HUES64 (cell line): ENCODE measurements around the gene C18orf54.

Experiments used
- H3K27ac ChIP-seq: 2 replicates; pipeline ENCODE4 v1.7.0; 2013; ENCODE audit warnings: low read depth, low read length, inconsistent platforms
- H3K27me3 ChIP-seq: 2 replicates; pipeline ENCODE4 v1.6.1; 2013; ENCODE audit warnings: mild to moderate bottlenecking, low read length; ENCODE audit not compliant: insufficient read depth
- H3K36me3 ChIP-seq: 2 replicates; pipeline ENCODE4 v1.6.1; 2013; ENCODE audit warnings: mild to moderate bottlenecking, low read length; ENCODE audit not compliant: insufficient read depth
- H3K4me1 ChIP-seq: 2 replicates; pipeline ENCODE4 v1.6.1; 2013; ENCODE audit warnings: mild to moderate bottlenecking, low read length, moderate library complexity; ENCODE audit not compliant: insufficient read depth
- H3K4me3 ChIP-seq: 2 replicates; pipeline ENCODE4 v1.5.1; 2013; ENCODE audit warnings: mild to moderate bottlenecking, low read length, moderate library complexity
- H3K9ac ChIP-seq: 2 replicates; pipeline ENCODE4 v1.6.1; 2013; ENCODE audit warnings: mild to moderate bottlenecking, low read depth, low read length
- H3K9me3 ChIP-seq: 2 replicates; pipeline ENCODE4 v1.6.1; 2013; ENCODE audit warnings: low read depth, low read length; ENCODE audit not compliant: insufficient read depth
- WGBS: fragments of 150-250, 120-280 bp; methylation state at CpG from one replicate; pipeline ENCODE4 v1.1.7; 2013; ENCODE audit warnings: missing lambda C conversion rate; 5-methylcytosine and 5-hydroxymethylcytosine counted together

The C18orf54 gene

DNA sequence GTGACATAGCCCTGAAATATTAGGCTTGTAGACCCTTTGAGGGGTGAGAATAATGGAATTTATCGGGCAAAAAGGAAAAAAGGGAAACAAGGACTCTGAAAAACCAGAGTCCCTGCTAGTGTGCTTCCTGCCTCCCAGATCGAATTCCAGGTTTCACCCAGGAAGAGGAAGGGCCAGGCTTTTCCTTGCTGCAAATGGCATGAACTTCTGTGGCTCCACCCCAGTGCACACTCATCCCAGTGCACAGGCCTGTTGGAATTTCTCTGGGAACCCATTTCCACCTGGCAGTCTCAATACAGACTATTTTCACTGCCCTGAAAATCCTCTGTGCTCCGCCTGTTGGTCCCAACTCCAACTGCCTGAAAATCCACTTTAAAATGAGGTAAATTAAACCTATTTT is 29.9 kb downstream of the C18orf54 start:
- no peaks in the 10 kb centered on the region for H3K36me3 ChIP-seq
- H3K9me3 ChIP-seq = peaks cover 4% of the 10 kb centered on the region; the same call in 1 of the 2 replicates
- H3K27me3 ChIP-seq = no peaks in the 10 kb centered on the region
- peaks cover 33% of the 10 kb centered on the region for H3K4me1 ChIP-seq
- H3K27ac ChIP-seq = peak overlapping the region; percentile 83
- no peak overlapping the region for H3K9ac ChIP-seq
- H3K4me3 ChIP-seq = no peak overlapping the region
- 93% methylated on average over 3 of the region's 3 CpGs for WGBS

DNA sequence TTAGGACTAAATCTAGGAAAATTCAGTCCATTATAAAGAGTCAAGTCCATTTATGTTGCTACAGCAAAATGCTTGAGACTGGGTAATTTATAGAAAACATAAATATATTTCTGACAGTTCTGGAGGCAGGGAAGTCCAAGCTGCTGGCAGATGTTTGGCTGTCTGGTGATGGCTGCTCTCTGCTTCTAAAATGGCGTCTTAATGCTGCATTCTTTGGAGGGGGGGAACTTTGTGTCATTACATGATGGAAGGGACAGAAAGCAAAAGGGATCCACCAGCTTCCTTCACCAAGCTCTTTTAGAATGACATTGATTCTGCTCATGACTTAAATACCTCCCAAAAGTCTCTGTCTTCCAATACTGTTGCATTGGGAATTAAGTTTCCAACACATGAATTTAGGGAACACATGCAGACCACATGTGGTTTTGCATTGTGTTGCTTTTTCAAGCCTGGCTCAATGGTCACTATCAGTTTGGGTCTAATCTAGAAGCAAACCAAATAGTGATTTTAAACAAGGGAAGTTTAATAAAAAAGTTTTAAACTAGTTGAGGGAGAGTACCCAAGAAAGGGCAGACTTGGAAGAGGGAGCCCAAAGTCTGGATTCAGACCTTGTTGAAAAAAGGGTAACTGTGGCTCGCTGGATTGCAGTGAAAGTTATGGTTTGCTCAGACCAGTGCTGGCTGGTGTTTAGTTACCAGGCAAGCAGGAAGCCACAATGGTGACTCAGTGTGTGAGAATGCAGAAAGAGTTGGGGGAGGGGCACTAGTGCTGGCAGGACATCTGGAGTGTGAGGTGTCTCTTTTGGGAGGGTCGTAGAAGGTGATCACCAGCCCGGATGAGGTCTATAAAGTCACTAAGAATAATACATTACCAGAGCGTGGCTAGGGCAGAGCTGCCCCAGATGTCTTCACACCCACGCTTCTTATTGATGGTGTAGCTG is 30.8 kb downstream of the C18orf54 start:
- H3K27me3 ChIP-seq = no peaks in the 10 kb centered on the region
- 50% methylated on average over 6 of the region's 6 CpGs for WGBS
- peaks cover 28% of the 10 kb centered on the region for H3K4me1 ChIP-seq
- peak overlapping the region; percentile 62; the same call in 1 of the 2 replicates for H3K9ac ChIP-seq
- H3K4me3 ChIP-seq = peak overlapping the region; percentile 15; the same call in 1 of the 2 replicates
- peak overlapping the region; percentile 83 for H3K27ac ChIP-seq
- H3K36me3 ChIP-seq = no peaks in the 10 kb centered on the region
- H3K9me3 ChIP-seq = peaks cover 4% of the 10 kb centered on the region; the same call in 1 of the 2 replicates

DNA sequence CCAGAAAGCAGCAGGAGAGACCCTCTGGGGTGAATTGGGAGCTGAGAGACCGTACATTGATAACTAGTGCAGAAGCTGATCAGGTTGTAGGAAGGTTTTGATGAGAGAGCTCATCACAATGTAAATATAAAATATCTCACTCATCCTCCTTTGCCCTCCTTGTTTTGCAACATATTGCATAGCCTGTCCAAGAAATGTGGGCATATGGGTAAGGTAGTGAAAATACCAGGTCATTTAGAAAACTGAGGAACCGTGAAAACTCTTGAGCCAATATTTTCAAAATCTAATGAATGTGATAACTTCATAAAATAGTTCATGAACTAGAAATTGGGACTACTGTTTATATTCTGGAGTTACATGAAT is 31.4 kb downstream of the C18orf54 start:
- Histone ChIP-seq H3K9me3 (peaks cover 4% of the 10 kb centered on the region; the same call in 1 of the 2 replicates), H3K36me3 (no peaks in the 10 kb centered on the region), H3K9ac (peak overlapping the region; percentile 25; the same call in 1 of the 2 replicates), H3K4me3 (no peak overlapping the region), H3K27ac (peak overlapping the region; percentile 83; the same call in 1 of the 2 replicates), H3K27me3 (no peaks in the 10 kb centered on the region), H3K4me1 (peaks cover 28% of the 10 kb centered on the region)
- 0% methylated on average over 1 of the region's 2 CpGs for WGBS

DNA sequence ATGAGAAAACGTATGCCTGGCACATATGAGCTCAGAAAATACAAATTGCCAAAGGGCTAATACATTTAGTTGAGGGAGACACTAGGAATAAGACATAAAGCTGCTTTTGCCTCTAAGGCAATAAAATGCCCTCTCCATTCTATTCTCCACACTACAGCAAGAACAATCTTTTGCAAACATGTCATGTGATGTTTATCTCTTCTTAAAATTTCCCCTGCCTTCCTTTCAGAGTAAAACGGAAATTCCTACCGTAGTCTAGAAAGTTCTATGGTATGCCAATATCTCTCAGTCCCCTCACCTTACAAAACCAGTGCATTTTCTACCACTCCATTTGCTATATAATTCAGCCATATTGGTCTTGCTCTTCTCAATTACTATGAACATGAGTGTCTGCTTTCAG is 33.1 kb downstream of the C18orf54 start:
- Histone ChIP-seq H3K9ac (no peak overlapping the region), H3K9me3 (peaks cover 4% of the 10 kb centered on the region; the same call in 1 of the 2 replicates), H3K27ac (no peak overlapping the region), H3K4me3 (no peak overlapping the region), H3K27me3 (no peaks in the 10 kb centered on the region), H3K36me3 (no peaks in the 10 kb centered on the region), H3K4me1 (peaks cover 24% of the 10 kb centered on the region)
- 94% methylated on average over 3 of the region's 3 CpGs for WGBS

DNA sequence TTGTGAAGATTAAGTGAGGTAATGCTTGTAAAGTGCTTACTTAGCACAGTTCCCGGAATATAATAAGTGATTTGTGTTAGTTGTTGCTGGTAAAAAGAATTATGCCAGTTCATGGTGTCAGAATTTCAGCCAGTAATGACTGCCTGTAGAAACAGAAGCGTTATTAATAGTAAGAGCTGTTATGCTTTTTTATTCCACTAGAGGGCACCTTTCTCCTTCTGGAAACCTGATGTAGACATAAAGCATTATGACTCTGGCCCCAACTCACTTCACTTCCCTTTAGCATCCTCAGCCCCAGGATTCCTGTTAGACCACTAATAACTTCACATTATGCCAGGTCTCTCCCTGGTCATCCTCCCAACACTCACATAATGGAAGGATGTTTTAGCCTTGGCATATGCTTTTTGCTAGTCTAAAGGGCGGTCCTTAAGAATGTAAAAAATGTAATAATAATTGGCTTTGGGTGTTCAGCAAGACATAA is 34.9 kb downstream of the C18orf54 start:
- Histone ChIP-seq H3K9me3 (peaks cover 2% of the 10 kb centered on the region; the same call in 1 of the 2 replicates), H3K27me3 (no peaks in the 10 kb centered on the region), H3K4me3 (no peak overlapping the region), H3K4me1 (peaks cover 16% of the 10 kb centered on the region), H3K27ac (no peak overlapping the region), H3K9ac (no peak overlapping the region), H3K36me3 (no peaks in the 10 kb centered on the region)
- WGBS = 35% methylated on average over 3 of the region's 3 CpGs

DNA sequence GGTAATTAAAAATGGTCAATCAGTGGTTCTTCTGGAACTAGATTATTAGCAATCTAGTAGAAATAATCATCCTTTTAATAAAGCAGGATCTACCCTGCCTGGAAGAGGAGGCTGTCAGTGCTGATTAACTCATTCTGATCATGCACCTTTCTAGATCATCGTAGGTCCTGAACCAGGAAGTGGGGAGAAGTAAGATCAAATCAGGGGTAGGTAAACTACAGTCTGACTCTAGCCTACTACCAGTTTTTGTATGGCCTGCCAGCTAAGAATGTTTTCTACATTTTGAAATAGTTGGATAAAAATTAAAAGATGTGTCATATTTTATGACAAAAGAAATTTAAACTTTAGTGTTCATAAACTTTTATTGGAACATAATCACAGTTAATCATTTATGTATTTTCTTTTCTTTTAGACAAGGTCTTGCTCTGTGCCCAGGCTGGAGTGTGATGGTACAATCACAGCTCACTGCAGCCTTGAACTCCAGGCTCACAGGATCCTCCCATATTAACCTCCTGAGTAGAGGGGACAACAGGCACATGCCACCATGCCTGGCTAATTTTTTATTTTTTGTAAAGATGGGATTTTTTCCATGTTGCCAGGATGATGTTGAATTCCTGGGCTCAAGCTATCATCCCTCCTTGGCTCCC is 36.1 kb downstream of the C18orf54 start:
- Histone ChIP-seq H3K9me3 (no peaks in the 10 kb centered on the region), H3K36me3 (no peaks in the 10 kb centered on the region), H3K4me1 (peaks cover 7% of the 10 kb centered on the region; the same call in 1 of the 2 replicates), H3K27ac (no peak overlapping the region), H3K4me3 (no peak overlapping the region), H3K9ac (no peak overlapping the region), H3K27me3 (no peaks in the 10 kb centered on the region)
- whole genome bisulfite sequencing = 94% methylated on average over 1 of the region's 1 CpG

DNA sequence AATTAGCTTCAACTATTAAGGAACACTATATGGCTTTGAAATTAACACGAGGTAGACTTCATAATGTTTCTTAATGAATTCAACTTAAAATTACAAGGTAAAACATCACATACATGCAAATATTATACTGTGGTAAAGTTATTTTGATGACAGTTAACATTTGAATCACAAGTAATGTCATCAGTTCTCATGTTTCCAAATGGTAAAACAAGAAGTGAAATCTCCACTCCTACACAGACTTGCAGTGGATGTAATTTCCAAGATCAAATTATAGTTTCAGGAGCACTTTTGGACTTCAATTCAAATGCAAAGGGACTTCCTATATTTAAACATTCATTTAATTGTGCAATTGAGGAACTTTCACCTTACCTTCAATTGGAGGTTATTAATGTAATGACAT is 39.1 kb downstream of the C18orf54 start:
- Histone ChIP-seq H3K4me1 (no peaks in the 10 kb centered on the region), H3K36me3 (no peaks in the 10 kb centered on the region), H3K9me3 (no peaks in the 10 kb centered on the region), H3K9ac (no peak overlapping the region), H3K27me3 (no peaks in the 10 kb centered on the region), H3K4me3 (no peak overlapping the region), H3K27ac (no peak overlapping the region)
- no CpG with 5 or more reads among the region's 1 CpG for WGBS

DNA sequence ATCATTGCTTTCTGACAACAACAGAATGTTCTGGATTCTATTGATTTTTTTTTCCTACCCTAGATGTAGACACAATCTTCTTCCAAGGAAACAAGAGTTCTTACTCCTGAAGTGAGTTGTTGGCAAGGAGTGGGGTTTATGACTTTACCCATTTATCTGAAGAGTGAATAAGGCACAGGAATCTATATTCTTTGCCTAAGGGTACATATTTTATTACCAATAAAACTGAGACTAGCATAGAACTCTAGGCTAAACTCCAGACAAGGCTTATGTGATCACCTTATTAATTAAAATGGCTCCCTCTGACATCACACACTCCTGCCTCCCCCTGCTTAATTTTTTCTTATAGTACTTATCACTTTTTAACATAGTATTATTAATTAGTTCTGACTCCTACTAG is 47.6 kb downstream of the C18orf54 start:
- Histone ChIP-seq H3K27me3 (no peaks in the 10 kb centered on the region), H3K4me1 (no peaks in the 10 kb centered on the region), H3K9ac (no peak overlapping the region), H3K36me3 (no peaks in the 10 kb centered on the region), H3K9me3 (no peaks in the 10 kb centered on the region), H3K4me3 (no peak overlapping the region), H3K27ac (no peak overlapping the region)

DNA sequence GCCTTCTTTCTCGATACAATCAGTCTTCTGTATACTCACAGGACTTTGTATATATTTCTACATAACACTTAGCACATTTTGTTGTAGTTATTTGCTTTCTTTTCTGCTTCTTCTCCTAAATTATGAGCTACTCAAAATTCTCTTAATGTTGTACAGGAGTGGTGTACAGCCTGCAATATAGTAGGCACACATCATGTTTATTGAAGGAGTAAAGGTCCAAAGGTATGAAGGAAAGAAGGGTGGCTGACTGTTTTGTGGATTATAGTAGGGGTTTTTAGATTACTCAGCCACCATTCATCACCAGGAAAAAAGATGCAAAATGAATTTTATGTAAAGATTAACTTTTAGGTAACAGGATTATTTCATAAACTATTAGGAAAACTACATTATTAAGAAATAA is 54.1 kb downstream of the C18orf54 start:
- Histone ChIP-seq H3K9me3 (no peaks in the 10 kb centered on the region), H3K27ac (no peak overlapping the region), H3K4me1 (peaks cover 7% of the 10 kb centered on the region; the same call in 1 of the 2 replicates), H3K4me3 (no peak overlapping the region), H3K9ac (no peak overlapping the region), H3K36me3 (no peaks in the 10 kb centered on the region), H3K27me3 (no peaks in the 10 kb centered on the region)
- no CpG with 5 or more reads among the region's 1 CpG for WGBS

DNA sequence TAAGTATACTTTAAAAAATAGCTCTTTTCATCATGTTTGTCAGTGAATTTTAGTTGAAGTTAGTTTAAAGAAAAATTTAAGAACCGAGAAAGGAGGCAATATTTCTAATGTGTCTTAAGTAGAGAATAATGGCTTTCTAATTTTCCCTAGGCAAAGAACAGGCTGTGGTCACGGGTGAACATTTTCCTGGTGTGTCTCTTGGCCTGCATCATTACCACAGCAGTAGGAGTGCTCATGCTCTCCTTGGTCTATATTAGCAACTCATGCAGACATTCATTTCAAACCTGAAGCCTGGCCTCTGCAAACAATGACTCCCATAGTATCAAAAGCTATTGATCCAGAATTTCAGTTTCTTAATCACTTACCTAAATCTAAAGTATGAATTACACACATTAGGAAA is 57.4 kb downstream of the C18orf54 start:
- Histone ChIP-seq H3K9me3 (no peaks in the 10 kb centered on the region), H3K9ac (no peak overlapping the region), H3K27ac (no peak overlapping the region), H3K4me1 (peaks cover 10% of the 10 kb centered on the region; the same call in 1 of the 2 replicates), H3K4me3 (no peak overlapping the region), H3K36me3 (no peaks in the 10 kb centered on the region), H3K27me3 (no peaks in the 10 kb centered on the region)
- WGBS = 91% methylated on average over 2 of the region's 2 CpGs

DNA sequence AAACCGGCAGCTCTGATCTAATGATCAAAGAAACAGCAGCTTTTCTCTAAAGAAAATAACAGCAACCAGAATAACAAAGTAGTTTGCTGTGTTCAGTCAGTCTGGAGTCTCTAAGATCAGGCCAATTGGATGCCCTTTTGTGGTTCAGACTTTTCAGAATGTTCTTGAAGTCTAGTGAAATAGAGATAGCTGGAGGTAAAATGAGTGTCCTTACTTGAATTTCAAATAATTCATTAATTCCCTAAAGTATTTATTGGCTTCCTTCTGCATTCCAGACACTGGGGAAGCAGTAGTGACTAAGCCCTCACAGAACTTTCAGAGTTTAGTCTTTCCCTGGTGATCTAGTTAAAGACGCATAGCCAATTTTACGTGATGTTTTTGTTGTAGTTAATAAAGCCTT is 58.7 kb downstream of the C18orf54 start:
- Histone ChIP-seq H3K27ac (no peak overlapping the region), H3K4me3 (no peak overlapping the region), H3K9ac (no peak overlapping the region), H3K4me1 (peaks cover 10% of the 10 kb centered on the region; the same call in 1 of the 2 replicates), H3K36me3 (no peaks in the 10 kb centered on the region), H3K9me3 (no peaks in the 10 kb centered on the region), H3K27me3 (no peaks in the 10 kb centered on the region)
- 90% methylated on average over 3 of the region's 3 CpGs for WGBS
